CD4-positive, alpha-beta T cell treated with Interferon gamma for 1 hour (primary cell): Measurements from ENCODE around the gene SH3TC1.

Source experiments
- DNase-seq: peaks from one replicate; pipeline ENCODE4 v3.0.0-alpha.2; 2020

Gene SH3TC1

DNA sequence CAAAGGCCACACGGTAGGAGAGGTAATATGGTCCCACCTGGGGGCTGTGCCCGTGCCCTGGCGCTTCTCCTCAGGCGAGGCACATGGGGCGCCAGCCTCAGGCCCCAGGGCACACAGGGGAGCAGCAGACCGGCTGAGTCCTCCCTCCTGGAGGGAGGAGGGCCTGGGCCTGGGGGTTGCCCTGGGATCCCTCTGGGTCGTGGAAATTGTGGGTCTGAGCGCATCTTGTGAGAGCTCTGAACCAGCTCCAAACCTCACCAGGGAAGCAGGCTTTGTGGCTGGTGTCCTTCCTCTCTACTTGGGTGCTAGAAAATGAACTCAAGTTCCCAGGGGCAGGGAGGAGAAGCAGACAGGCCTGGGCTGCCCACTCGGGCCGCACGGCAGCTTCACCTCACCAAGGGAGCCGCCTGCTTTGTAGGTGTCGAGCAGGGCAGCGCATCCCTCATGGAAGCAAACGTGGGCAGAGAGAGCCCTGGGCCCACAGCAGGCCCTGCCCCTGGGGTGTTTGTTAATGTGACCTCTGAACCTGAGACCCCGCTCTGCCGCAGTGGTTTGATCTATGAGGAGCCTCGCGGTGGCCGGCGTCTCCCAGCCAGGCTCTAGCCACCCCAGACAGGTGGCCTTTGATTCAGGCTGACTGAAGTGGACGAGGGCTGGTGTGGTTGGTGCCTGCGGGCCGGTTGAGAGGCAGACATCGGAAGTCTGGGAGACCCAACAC is 81.2 kb downstream of the SH3TC1 start:
- DNase-seq: no peak

DNA sequence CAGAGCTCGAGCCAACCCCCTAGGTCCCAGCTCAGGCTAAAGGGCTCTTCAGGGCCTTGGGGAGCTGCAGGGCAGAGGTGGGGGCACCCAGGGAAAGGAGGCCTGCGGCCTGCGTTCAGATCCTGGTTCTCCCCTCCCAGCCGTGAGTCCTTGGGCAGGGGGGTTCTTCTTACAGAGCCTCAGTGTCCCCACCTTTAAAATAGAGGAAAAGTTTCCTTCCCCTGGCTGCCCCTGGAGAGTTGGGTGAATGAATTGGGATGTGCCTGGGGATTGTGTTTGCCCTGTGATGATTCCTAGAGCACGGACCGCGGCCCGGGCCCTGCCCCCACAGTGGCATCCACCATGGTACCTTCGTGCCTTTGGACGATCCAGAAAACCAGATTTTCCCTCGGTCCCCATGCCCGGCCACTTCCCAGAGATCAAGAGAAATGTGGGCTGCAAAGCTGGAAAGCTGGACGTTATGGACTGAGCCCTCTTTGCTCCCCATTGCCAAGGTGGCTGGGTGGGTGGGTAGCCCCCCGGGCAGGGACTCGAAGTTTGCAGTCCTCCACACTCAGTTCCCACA is 81.9 kb downstream of the SH3TC1 start:
- no peak for DNase-seq

DNA sequence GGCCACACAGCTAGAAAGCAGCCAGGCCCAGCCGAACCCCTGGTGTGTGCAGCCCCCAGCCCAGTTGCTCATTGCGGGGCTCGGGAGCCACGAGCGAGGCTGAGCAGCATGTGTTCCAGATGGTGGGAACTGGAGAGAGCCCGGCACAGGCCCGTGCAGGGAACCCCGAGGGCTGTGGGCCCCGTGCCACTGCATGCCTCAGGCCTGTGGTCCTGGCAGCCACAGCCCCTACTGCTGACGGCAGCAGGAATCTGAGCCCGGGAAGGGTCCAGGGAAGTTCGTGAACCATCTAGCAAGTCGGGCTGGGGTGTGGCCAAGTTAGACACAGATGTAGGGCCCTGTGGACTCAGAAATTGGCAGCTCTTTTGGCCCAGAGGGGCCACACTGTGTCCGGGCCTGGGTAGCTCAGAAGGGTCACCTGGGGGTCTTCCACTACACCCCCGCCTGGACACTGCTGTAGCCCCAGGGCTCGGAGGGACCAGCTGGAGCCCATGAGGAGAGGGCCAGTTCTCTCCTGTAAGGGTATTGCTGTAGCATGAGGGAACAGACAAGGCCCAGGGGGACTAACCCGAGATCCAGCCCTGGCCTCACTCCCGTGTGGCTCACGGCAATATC is 82.5 kb downstream of the SH3TC1 start:
- no peak for DNase-seq

- no peak for DNase-seq
Observed at GRCh38 chr4:8282134-8282641, 83.1 kb downstream of the SH3TC1 start.

DNA sequence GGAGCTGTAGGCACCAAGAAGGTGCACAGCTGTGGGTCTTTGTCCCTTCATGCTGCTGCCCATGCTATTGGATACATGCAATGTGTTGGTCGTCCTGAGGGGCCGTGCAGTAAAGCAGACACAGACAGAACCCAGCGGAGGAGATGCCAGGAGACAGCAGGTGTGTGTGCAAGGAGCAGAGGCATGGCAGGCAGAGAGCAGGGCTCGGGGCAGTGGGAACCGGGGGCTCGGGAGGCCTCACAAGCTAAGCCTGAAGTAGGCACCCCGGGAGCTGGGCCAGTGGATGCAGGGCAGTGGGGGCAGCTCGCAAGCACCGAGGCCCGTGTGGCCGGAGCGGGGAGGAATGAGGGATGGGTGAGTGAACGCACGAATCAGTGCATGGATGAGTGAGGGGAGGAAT is 83.7 kb downstream of the SH3TC1 start:
- no peak for DNase-seq

GRCh38 chr4:8283161-8283560 is 84.1 kb downstream of the SH3TC1 start:
- DNase-seq: no peak

DNA sequence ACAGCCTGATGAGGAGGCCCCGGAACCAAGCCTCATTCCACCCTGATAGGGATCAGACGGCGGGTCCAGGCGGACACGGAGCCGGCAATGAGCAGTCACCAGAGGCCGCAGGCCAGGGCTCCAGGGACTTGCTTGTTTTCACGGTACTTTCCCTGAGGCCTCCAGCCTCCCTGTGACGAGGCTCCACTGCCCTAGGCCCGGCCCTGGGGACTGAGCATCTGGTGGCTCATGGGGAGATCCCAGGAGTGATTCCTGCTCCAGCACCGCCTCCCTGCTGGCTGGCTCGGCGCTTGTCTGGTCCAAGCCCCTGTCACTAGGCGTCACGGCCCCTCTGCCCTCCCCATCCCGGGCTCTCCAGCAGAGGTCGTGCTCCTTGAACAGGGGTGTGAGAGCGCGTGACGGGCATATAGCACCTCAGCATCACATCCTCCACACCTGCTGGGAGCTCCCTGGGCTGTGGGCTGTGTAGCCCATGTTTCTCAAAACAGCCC is 84.6 kb downstream of the SH3TC1 start:
- no peak for DNase-seq

GRCh38 chr4:8284391-8284790 is 85.3 kb downstream of the SH3TC1 start:
- DNase-seq: no peak

- no peak for DNase-seq
Observed at GRCh38 chr4:8285143-8285975, 86.3 kb downstream of the SH3TC1 start.

GRCh38 chr4:8285976-8286718 is 87.1 kb downstream of the SH3TC1 start:
- no peak for DNase-seq

GRCh38 chr4:8286719-8287342 is 87.7 kb downstream of the SH3TC1 start:
- no peak for DNase-seq

DNA sequence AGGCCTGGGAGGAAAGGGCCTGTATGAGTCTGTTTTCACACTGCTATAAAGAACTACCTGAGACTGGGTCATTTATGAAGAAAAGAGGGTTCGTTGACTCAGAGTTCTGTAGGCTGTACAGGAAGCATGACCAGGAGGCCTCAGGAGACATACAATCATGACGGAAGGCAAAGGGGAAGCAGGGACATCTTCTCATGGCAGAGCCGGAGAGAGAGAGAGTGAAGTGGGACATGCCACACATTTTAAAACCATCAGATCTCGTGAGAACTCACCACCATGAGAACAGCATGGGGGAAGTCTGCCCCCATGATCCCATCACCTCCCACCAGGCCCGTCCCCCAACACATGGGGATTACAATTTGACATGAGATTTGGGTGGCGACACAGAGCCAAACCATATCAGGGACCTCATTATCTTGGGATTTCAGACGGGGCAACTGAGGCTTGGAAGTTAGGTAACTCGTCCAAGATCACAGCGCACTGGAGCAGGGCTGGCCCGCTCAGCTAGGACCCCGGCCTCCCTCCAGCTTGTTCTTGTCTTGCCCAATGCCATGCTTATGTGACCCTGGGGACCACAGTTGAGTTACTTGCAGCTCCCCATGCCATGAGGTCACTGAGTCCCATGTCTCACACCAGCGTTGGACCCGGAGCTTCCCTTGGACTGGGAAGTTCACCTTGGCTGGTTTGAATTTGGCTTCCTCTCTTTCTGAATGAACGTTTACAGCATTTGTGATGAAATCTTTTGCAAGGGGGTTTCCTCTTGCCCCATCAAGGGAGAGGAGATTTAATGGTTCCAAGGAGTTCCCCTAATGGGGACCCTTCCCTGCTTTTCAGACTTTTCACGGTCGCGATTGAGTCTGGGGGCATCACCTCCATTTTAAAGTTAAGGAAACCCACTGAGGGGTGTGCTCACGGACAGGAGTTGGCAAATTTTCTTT is 88.5 kb downstream of the SH3TC1 start:
- no peak for DNase-seq

DNA sequence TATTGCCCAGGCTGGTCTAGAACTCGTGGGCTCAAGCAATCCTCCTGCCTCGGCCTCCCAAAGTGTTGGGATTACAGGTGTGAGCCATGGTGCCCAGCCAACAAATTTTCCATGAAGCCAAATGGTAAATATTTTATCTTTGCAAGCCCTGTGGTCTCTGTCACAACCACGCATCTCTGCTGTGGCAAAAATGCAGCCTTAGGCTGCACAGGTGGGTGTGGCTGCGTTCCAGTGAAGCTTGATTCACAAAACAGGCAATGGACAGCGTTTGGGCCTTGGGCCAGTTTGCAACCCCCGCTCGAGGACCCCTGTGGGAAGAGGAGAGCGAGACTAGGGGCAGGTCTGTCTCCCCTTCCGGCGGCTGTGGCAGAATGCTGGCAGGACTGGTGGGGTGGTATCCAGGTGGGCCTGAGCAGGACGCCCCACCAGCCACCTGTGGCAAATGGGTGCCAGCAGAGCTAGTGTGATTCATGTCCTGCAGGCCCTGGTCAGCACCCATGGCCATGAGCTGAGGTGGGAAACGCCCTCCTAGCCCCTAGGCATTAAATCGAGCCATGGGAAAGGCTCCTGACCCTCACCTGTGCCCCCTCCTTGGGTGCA is 90.2 kb downstream of the SH3TC1 start:
- no peak for DNase-seq

DNA sequence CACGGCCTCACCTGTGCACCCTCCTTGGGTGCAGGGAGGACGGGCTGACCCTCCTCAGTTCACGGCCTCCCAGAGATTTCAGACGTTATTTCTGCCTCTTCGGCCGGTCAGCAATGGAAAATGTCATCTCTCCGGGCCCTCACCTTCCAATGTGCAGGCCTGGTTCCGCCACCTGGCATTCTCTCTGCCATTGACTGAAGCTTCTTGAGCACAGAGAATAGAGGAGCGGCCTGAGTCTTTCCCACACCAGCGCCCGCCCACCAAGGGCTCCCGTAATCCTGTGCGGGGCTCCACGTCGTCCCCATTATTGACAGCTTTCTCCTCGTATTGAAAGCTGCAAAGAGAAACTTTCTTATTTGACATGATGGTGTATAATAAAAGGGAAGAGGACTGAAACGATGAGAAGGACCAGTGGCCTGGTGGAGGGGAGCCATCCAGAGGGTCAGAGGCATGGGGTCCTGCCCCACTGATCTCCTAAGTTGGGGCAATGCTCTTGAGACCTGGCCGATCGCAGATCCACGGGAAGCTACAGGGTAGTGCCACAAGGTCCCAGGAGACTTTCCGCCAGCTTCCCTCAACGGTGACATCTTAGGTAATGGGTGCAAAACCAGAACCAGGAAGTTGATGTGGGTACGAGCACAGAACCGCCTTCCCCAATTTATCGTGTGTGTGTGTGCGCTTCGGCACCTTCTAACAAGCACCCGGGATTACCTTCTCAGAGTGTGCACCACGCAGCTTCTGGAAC is 91.0 kb downstream of the SH3TC1 start:
- DNase-seq: no peak

GRCh38 chr4:8290701-8290970 is 91.5 kb downstream of the SH3TC1 start:
- no peak for DNase-seq
